IPS-11a (cell line): Measurements from ENCODE around the gene MYBBP1A.

ENCODE experiments used
- H3K4me3 ChIP-seq: one replicate; pipeline ENCODE4 v1.5.1; 2013; ENCODE audit warnings: low read depth, low read length, control low read depth

Gene MYBBP1A

GRCh38 chr17:4573669-4574068 lies 18.5 kb upstream of the MYBBP1A start:
- H3K4me3 ChIP-seq, result no peak overlapping the region

DNA sequence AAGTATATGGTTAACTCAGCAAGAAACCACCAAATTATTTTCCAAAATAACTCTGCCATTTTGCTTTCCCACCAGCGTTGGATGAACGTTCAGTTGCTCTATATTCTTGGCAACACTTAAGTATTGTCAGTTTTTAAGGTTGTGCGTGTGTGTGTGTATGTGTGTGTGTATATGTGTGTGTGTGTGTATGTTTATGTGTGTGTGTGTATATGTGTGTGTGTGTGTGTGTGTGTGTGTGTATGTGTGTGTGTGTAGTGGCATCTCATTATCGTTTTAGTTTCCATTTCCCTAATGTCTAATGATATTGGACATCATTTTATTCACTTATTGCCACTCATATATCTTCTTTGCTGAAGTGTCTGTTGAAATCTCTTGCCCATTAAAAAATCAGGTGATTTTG lies 17.9 kb upstream of the MYBBP1A start:
- H3K4me3 ChIP-seq, result no peak overlapping the region

GRCh38 chr17:4572131-4572530 lies 16.9 kb upstream of the MYBBP1A start:
- H3K4me3 ChIP-seq, result no peak overlapping the region

- H3K4me3 ChIP-seq, result no peak overlapping the region
Observed at GRCh38 chr17:4569591-4569990, 14.4 kb upstream of the MYBBP1A start.

- no peak overlapping the region for H3K4me3 ChIP-seq
Observed at GRCh38 chr17:4566785-4567184, 11.6 kb upstream of the MYBBP1A start.

DNA sequence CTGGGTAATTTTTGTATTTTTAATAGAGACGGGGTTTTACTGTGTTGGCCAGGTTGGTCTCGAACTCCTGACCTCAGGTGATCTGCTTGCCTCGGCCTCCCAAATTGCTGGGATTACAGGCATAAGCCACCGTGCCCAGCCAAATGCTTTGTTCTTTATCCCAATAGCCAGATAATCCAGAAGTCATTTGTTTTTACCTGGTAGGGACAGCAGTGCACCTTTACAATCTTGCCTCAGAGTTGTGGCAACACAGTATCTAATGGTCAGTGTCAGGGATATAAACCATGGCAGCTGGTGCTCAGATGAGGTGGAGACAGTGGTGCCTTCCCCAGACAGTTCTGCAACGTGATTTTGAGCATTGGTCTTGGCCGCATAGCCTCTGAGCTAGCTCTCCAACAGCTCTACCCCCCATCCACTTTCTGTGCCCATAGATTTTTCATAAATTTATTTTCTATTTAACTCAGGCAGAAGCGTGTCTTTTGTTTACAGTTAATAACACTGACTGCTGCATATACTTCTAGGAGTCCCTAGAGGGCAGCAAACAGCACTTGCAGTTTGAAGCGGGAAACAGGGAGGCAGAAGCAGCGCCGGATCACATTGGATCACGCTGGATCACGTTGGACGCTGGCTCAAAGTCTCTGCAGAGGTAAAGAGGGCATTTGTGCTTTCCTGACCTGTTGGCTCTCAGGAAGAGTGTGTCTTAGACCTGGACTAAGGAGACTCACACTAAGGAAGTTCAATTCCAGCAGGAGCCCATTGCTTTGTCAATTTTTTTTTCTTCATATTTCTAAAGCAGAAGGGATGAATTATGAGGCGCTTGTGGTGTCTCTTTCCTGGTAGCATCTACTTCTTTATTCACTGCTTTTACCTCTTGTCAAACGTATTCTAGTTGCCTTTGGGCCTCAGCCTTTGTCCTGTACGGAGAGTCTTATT lies 10.3 kb upstream of the MYBBP1A start:
- no peak overlapping the region for H3K4me3 ChIP-seq

GRCh38 chr17:4562015-4562969 lies 7.1 kb upstream of the MYBBP1A start:
- H3K4me3 ChIP-seq, result no peak overlapping the region

- H3K4me3 ChIP-seq, result no peak overlapping the region
Observed at GRCh38 chr17:4560837-4561256, 5.7 kb upstream of the MYBBP1A start.

DNA sequence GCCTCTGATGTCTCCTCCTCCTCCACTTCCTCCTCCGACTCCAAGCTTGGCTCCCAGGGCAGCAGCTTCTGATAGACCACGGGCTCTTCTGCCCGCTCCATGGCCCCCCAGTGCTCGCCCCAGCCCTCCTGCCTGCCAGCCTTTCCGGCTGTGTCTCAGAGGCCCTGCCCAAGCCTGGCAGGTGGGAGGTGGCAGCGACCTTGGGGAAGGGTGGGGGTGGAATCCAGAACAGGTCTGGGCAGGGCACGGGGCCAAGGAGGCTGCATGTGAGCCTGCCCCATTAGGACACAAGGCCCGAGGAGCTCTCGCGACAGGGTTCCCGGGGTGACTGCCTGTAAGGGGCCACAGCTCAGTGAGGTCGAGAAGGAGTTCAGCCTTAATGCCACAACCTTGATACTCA lies 5.2 kb upstream of the MYBBP1A start, which contains the start of gene GGT6:
Gene GGT6 (minus strand): TSS at position 157 of the 400 bp plus-strand sequence. CDS start 56 bp downstream, at position 101.
- H3K4me3 ChIP-seq, result no peak within 1 kb of the TSS

DNA sequence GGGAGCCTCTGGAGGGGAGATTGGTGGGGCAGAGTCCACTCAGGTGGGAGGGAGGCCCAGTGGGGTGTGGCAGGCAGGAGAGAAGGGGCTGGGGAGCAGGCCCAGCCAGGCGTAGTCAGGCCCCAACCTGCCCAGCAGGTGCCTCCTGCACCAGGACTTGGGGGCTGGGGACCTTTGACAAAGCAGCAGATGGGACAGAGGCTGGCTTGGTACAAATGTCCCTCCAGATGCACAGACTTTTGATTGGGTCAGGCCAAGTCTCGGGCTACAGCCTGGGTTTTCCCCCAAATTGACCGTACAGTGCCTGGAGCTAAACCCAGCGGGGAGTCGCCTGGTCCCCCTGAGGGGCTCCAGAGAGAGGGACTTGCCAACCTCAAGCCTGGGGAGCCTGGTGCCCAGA lies 4.8 kb upstream of the MYBBP1A start:
- no peak overlapping the region for H3K4me3 ChIP-seq

DNA sequence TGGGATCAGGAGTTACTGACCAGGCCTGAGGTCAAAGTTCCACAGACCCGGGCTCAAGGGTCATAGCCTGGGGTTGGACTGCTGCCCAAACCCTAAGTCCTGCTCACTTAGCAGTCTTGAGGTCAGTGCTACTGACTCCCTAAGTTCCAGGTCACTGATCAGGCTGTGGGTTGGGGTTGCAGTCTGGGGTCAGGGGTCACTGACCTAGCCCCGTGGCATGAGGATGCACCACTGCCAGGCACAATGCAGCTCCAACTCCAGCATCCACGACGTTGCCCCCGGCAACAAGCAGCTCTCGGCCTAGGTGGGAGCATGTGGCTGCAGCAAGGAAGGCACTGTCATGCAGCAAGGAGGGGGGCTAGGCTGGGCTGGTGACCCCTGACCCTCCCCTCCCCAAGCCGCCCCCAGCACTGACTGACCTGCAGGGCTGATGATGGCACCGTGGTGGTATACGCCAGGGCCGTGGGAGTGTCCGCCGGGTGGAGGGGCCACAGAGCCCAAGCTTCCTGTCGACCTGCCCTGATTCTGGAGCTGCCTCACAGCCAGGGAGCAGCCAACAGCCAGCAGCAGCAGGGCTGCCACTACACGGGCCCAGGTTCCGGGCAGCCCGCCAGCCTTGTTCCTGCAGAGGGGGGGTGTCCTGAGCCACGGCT lies 4.1 kb upstream of the MYBBP1A start:
- no peak overlapping the region for H3K4me3 ChIP-seq

DNA sequence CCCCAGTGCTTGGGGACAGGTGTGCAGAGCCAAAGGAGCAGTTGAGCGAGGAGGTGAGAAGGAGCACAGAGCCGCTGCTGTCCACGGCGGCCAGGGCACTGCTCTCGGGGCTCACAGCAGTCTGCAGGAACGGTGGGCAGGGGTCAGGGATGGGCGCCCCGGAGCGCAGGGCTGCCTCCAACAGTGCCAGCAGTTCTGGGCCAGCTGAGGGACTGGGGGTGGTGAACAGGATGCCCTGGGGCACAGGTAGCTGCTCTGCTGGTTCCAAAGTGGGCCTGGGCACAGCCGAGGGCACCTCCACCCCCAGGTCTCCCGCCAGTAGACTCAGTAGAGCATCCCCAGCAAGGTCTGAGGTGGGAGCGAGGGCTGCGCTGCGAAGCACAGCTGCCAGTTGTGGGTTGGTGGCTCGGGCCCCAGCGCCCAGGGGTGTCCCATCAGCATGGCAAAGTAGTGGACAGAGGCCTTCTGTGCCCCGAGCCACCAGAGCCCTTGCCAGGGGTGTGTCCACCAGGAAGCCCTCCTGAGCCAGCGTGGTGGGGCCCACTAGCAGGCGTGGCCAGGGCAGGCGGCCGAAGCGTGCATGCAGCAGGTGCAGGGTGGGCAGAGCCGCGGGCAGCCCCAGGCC lies 3.3 kb upstream of the MYBBP1A start:
- no peak overlapping the region for H3K4me3 ChIP-seq

DNA sequence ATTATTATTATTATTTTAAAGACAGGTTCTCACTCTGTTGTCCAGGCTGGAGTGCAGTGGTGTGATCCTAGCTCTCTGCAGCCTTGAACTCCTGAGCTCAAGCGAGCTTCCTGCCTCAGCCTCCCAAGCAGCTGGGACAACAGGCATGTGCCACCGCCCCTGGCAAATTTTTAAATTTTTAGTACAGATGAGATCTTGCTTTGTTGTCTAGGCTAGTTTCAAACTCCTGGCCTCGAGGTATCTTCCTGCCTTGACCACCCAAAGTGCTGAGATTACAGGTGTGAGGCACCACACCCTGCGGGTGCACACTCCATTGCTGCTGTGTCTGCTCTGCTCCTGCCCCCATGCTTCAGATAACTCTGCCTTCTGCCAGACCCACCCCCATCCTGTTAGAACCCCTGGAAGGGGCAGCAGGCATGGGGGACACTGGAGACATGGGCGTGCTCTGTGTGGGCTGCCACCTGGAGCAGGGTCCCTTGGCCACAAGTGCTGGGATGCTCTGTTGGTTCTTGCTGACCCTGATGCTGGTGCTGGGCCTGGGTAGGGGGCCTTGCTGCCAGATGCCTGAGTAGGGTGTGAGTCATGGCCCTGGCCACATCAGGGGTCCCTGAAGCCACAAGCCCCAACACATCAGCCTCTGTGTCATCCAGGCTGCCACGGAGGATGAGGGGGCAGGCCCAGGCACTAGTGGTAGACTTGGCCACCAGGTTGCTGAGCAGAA lies 2.6 kb upstream of the MYBBP1A start:
- H3K4me3 ChIP-seq, result no peak overlapping the region

- no peak overlapping the region for H3K4me3 ChIP-seq
Observed at GRCh38 chr17:4556996-4557395, 1.8 kb upstream of the MYBBP1A start.

DNA sequence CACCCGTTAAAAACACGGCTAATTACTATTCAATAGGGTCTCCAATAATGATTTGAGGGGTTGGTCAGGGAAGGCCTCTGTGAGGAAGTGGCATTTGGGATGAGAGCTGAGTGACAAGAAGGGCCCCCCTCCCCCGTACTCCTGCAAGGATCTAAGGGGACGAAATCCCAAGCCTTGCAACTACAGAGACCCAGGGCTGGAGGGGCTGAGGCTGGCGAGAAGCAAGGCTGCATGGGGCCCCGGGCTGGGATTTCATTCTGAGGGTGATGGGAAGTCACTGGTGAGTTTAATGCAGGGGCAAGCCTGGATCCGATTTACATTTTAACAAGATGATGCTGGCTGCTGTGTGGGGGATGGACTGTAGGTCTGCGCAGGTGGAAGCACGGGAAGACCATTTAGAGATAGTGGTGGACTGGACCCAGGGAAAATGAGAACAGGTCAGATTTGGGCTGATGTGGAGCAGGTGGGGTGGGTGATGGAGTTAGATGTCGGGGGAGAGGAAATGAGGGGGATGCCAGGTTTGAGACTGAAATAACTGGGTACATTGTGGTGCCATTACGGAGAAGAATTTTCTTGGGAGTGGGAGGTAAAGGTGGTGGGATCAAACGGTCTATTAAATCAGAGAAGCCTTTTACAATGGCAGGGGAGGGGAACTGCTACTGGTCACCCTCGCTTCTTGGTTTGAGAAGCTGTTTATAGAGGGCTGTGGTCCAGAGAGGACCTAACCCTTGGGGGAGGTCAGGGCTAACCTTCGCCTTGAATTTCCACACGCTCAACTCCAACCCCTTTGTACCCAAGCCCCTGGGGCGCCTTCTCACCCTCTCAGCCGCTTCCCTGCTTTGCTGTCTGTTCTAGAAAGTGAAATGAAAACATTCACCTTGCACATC lies 932 bp upstream of the MYBBP1A start:
- peak overlapping the region; percentile 94 for H3K4me3 ChIP-seq

DNA sequence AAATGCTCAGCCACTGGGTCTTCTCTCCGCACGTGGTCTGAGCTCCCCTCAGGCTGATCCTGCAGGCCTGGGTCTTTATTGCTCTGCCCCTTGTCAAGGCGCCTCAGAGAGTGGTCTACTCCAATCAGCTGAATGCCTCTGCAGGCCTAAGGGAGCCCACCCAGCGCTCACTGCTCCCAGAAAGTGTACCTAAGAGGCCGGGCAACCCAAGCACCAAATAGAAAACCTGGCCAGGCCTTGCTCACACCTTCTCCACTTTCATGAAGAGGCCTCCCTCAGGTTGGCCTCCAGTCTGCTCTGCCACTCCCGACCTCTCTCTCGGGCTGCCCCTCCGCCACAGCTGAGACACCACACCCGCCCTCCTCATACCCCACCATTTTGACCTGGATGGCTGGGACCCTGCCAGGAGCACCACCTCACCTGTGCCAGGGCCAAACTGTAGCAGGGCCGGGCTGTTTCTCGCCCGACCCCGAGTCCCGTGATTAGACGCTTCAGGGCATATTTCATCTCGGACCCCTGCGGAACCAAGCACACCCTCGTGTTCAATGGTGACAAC lies 665 bp downstream of the MYBBP1A start:
- H3K4me3 ChIP-seq, result peak overlapping the region; percentile 94

DNA sequence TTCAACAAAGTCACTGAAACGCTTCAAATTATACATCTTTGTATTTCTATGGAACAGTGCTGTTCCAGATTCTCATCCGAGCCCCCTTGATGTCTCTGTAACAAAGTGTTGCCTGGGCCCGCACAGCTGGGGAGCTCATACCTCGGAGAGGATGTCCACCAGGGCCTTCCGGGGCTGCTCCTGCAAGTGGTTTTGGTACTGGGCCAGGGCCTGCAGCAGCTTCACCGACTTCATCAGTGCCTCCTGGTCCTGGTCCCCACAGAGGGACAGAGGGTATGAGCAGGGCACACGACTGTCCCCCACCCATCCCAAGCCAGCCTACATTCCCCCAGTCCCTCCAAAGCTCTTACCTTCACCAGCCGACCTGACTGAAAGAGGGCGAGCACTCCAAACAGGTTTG lies 1.5 kb downstream of the MYBBP1A start:
- H3K4me3 ChIP-seq, result no peak overlapping the region

- H3K4me3 ChIP-seq, result no peak overlapping the region
Observed at GRCh38 chr17:4551796-4552525, 3.2 kb downstream of the MYBBP1A start.
